GM10248 (cell line): Measurements from ENCODE around the gene CFAP46.

ENCODE experiments used
- CTCF ChIA-PET: fragments of 300-600 bp; sonication (Branson Sonifier 250); formaldehyde crosslinking; extraction: SDS; loops from one replicate; lab custom pipeline; 2021; ENCODE audit warnings: antibody characterized with exemption; lab: Yijun Ruan, JAX
- POLR2A ChIA-PET: fragments of 350-650 bp; sonication (Branson Sonifier 250); formaldehyde crosslinking; extraction: SDS; loops from one replicate; lab custom pipeline; 2020; ENCODE audit warnings: antibody characterized with exemption; lab: Yijun Ruan, JAX
- DNase-seq: peaks from one replicate; pipeline ENCODE4 v3.0.0; 2012; ENCODE audit errors: extremely low spot score
- TF ChIP-seq, protein P1 (sequence below): IDR thresholded peaks from 2 replicates; pipeline ENCODE4 v1.5.1; 2012; ENCODE audit warnings: mild to moderate bottlenecking, low read depth; ENCODE audit errors: extremely low read depth, missing control alignments, control extremely low read depth

Gene CFAP46

DNA sequence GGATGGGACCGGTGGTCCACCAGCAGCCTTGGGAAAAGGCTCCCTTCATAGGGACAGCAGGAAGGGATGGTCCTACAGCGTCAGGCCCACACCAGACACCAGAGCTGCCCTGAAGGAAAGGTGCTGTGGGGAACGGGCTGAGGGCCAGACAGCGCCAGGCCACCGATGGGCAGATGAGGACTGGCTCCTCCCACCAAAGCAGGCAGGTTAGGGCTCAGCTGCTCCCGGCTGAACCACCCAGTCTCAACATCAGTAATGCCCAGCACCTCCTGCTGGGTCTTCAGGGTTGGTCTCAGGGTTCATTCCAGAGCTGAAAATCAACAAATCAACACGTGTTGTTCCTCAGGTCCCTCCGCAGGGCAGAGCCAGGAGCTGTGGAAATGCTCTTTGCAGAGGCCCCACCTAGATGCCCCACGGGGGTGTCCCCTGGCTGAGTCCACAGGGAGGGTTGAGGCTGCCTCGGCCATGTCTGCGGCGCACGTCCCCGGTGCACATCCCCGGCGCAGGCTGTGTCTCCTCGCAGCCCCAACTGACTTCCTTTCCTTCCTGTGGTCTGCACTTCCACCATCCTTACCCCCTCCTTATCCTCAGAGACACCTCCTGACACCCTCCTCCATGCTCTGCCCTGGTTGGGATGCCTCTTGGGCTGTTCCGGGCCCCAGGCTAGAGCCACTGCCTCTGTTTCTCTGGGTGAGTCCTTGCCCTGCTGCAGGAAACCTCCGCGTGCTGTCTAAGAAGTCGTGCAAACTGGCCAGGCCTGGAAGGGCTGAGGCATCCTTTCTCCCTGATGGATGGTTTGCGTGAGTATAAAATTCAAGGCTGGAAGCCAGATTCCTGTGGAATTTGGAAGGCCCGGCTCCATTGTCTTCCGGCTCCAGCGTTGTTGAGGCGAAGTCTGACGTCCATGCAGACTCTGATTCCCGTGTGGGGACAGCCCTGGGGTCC lies 32.8 kb upstream of the CFAP46 start:
- ChIA-PET CTCF (no interaction called here), POLR2A (no interaction called here)
- TF ChIP-seq, protein P1, sequence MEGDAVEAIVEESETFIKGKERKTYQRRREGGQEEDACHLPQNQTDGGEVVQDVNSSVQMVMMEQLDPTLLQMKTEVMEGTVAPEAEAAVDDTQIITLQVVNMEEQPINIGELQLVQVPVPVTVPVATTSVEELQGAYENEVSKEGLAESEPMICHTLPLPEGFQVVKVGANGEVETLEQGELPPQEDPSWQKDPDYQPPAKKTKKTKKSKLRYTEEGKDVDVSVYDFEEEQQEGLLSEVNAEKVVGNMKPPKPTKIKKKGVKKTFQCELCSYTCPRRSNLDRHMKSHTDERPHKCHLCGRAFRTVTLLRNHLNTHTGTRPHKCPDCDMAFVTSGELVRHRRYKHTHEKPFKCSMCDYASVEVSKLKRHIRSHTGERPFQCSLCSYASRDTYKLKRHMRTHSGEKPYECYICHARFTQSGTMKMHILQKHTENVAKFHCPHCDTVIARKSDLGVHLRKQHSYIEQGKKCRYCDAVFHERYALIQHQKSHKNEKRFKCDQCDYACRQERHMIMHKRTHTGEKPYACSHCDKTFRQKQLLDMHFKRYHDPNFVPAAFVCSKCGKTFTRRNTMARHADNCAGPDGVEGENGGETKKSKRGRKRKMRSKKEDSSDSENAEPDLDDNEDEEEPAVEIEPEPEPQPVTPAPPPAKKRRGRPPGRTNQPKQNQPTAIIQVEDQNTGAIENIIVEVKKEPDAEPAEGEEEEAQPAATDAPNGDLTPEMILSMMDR = no peak
- DNase-seq = no peak

DNA sequence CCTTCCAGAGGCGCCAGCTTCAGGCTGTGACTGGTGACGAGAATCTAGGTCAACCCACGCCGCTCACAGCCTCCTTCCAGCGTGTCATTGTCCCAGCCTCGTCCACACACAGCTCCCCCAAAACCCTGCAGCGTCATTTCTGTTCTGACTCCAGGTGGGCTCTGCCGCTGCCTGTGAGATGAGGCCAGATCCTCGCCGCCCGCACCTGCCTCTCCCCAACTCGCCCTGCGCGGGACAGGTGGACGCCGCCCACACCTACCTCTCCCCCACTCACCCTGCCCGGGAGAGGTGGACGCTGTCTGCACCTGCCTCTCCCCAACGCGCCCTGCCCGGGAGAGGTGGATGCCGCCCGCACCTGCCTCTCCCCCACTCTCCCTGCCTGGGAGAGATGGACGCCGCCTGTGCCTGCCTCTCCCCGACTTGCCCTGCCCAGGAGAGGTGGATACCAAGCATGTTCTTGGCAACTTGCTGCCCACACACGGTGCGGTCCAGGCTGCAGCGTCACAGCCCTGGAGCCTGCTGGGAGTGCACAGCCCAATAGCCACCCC lies 32.0 kb upstream of the CFAP46 start:
- CTCF ChIA-PET = no interaction called here
- POLR2A ChIA-PET = no interaction called here
- TF ChIP-seq, protein P1 = no peak
- DNase-seq = no peak

DNA sequence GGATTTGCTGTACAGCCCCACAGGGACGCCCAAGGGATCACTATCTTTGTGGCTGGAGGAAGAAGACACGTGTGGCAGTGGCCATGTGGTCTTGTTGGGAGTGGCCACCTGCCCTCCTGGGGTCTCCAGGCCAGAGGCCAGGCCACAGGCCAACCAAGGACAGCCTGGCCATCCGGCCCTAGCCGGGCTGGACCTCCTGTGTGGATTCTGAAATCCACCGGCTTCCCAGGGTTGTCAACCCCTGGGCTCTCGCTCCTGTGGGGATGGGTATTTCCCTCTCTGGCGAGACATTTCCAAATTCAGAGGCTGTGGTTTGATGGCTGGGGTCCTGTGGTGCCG lies 31.5 kb upstream of the CFAP46 start:
- ChIA-PET CTCF (no interaction called here), POLR2A (no interaction called here)
- no peak for DNase-seq
- TF ChIP-seq, protein P1 = no peak

DNA sequence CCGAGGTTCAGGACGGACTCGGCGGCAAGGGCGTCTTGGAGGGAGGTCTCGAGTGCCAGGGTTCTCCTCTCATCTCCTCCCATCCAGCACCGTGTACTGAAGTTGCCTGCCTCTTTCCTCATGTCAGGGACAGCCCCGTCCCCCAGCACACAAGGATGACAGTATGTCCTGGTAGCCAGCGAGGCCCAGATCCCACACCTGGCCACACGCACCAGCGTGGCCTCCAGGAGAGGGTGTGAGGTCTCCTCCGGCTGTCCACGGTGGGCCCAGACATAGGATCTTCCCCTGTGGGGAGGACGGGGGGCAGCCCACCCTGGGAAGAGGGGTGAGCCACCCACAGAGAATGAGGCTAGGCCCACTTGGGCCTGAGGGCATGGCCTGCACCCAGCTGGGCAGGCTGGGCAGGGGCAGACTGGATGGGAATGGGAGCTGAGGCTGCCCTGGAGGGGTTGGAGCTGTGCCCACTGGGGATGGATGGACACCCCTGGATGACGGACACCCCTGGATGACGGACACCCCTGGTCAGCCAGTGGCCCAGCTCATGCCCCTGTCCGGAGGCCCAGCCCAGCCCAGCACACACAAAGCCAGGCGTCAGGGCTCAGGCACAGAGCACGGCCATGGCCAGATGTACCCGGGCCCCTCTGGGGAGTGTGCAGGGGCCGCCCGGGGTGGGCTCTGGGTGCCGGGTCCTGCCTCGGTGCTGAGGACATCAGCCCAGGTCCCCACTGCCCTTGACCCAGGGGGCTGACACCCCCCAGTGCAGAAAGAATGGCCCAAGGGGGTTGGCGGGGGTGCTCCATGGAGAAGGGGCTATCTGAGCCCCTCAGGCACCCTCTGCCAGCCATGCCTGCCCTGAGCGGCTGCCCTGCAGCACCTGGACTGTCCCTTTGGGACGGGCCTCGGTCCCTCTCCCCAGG lies 30.9 kb upstream of the CFAP46 start:
- TF ChIP-seq, protein P1 = no peak
- DNase-seq = no peak
- ChIA-PET POLR2A (no interaction called here), CTCF (no interaction called here)

DNA sequence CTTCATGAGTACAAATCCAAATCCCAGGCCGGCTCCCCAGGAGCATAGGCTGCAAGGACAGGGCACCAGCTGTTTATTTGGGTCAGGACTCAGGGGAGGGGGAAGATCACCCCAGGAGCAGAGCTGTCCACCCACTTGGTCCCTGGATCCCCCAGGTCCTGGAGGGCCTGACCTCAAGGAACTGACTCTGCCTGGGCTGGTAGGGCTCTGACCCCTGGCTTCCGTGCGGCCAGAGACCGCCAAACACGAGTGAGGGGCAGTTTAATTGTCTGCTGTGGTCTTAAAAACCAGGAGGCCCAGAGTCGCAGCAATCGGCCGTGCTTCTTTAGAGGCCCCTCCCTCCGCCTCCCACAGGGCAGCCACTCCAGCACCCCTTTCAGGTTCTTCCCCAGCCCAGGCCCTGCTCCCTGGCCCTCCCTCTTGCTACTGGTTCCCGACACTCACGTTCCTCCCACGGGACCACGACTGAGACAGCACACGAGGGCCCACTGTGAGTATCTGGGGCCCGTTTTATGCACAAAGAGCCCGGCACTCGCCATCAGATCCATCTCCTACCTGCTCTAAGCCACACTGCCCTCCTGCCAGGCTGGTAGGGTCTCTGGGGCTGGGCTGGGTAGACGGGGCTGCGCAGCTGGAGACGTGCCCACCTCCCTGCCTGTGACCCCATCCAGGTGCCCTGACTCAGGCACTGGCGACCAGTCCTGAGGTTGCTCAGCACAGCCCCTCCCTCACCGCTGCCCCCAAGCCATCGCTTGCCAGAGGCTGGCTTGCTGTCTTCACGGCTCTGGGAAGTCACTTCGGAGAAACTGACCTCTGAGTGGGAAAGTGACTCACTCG lies 30.0 kb upstream of the CFAP46 start:
- CTCF ChIA-PET = no interaction called here
- POLR2A ChIA-PET = no interaction called here
- DNase-seq = no peak
- TF ChIP-seq, protein P1 = no peak
